ENCODE measurements around the gene RAB37.
A peak's percentile ranks its signal among the peaks of the same experiment; 100 is the strongest.

Gene RAB37

DNA sequence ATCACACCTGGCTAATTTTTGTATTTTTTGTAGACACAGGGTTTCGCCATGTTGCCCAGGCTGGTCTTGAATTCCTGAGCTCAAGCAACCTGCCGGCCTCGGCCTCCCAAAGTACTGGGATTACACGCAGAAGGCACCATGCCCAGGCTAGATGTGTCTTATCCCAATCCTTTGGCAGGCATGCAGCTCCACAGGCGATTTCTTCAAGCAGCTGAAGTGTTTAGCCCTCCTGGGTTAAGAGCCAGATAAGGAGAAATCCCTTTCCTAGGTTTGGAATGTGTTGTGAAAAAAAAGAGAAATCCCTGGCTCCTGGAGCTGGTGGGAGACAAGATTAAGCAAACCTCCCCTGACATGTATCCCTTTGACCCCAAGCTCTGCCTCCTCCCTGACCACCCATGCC lies 9.3 kb downstream of the RAB37 start:
- DNase-seq: no peak

DNA sequence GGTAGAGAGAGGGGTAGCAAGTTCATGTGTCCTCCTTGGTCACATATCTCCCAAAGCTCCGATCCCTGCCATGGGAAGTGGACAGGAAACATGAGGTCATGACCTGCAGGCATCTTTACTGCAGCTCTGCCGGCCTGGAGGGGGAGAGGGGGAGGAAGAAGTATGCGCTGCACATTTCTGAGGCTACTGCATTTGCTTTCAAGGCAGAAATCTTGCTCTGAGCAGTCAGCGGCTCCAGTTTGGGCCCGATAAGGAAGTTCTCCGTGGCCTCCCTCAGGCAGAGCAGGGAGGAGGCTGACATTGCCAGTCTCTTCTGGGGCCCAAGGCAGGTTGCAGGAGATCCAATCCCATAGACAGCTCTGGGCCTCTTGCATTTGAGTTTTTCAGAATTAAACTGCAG lies 9.9 kb downstream of the RAB37 start:
- DNase-seq: no peak

DNA sequence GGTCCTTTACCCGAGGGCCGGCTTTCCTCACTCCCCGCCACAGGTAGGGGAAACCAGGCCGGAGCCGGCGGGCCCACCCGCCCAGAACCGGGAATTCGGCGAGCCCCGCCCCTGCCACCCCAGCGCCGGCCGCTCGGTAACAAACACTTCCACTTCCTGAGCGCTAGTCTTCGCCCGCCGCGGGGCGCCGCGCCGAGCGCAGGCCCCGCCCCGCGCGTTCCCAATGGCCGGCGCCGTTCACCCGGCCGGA lies 11.1 kb downstream of the RAB37 start:
- peak; percentile 93 for DNase-seq

GRCh38 chr17:74748529-74749278 lies 11.6 kb downstream of the RAB37 start, which contains the start of gene NHERF1:
TSS of gene NHERF1 (plus strand) at chr17:74748628. CDS start at chr17:74748847, 219 bp downstream.
- no peak for DNase-seq

DNA sequence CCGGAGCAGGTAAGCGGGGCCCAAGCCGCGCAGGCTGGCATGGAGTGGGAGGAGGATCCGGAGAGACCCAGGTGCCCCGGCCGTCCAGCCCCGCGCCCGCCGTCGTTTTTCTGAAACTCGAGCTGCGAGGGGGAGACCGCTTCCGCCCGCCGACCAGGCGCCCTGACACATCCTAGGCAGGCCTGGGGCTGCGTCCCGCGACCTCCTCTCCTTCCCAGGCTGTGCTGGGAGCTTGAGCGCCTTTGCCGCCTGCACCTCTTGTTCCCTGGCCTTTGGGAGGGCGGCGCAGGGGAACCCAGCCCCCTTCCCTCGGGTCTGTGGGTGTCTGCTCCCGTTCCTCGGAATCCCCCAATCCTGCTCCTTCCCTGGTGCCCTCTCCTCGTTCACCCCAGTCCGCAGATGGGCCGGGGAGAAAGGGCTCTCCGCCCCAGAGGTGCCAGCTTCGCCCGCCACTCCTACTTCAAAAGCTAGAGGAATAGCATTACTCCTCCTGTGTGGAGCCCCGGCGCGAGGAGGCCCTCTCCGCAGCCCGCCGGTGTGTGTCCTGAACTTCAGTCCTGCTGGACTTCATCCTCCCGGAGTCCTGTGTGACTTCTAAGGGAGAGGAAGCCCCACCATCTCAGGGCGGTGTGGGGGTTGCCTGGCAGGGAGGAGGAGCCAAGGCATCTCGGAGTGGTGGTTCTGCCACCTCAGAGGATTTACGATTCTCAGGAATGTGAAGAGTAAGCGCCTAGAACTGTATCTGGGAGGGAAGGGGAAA lies 12.4 kb downstream of the RAB37 start:
- DNase-seq: no peak

GRCh38 chr17:74750039-74750326 lies 12.9 kb downstream of the RAB37 start:
- no peak for DNase-seq

DNA sequence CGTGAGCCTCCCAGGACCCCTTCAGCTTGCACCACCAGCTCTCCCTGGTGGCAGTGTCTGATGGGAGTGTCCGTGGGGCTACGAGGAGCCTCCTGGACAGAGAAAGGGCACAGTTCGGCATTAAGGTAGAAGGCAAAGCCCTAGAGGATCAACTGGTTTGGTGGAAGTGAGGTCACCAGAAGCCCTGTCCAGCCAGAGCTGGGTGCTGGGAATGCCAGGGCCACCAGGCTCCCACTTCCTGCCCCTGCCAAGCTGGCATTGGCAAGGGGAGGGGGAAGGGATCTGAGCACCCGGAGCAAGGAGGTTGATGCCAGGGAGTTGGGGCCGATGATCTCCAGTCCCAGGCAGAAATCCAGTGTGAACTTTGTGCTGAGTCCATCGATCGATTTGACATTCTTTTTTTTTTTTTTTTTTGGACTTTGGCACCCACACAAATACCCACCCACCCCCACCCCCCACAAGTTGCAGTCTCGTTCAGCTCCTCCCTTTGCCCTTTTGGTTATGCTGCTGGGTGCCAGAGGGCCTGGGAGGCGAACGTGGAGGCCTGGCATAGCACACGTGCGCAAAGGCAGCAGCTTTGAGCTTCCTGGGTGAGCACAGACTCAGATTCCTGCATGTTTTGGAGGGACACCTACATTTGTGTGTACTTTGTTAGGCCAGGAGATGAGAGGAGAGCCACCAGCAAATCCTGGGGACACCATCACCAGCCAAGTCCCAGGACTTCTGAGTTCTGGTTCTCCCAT lies 13.4 kb downstream of the RAB37 start:
- DNase-seq: no peak

DNA sequence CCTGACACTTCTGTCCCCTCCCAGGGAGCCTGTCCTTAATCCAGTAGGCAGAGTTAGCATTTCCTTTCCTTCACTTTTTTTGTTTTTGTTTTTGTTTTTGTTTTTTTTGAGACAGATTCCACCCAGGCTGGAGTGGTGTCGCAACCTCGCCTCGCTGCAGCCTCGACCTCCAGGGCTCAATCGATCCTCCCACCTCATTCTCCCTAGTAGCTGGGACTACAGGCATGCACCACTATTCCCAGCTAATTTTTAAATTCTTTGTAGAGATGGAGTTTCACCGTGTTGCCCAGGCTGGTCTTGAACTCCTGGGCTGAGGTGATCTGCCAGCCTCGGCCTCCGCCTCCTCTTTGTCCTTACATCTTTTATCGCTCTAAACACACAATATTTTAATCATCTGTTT lies 15.4 kb downstream of the RAB37 start:
- no peak for DNase-seq

- DNase-seq: no peak
Measured at GRCh38 chr17:74752822-74753401, 15.9 kb downstream of the RAB37 start.

- DNase-seq: no peak
Measured at GRCh38 chr17:74754832-74755231, 17.8 kb downstream of the RAB37 start.

DNA sequence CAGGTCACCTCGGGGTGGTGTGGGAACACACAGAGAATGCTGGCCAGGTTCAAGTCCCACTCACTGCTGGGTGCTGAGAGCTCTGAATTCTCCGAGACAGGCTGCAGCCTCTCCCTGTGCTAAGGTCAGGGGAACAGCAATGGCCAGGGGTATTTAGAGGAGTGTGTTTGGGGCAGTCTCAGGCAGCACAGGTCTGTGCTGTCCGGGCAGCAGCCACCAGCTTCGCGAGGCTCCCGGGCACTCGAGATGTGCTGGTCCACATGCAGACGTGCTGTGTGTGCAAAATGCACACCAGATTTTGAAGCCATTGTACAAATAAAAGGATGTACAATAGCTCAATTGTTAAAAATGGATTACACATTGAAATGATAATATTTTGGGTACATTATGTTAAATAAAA lies 18.5 kb downstream of the RAB37 start:
- no peak for DNase-seq

- no peak for DNase-seq
Measured at GRCh38 chr17:74756891-74757290, 19.8 kb downstream of the RAB37 start.

- no peak for DNase-seq
Measured at GRCh38 chr17:74757502-74757901, 20.4 kb downstream of the RAB37 start.

DNA sequence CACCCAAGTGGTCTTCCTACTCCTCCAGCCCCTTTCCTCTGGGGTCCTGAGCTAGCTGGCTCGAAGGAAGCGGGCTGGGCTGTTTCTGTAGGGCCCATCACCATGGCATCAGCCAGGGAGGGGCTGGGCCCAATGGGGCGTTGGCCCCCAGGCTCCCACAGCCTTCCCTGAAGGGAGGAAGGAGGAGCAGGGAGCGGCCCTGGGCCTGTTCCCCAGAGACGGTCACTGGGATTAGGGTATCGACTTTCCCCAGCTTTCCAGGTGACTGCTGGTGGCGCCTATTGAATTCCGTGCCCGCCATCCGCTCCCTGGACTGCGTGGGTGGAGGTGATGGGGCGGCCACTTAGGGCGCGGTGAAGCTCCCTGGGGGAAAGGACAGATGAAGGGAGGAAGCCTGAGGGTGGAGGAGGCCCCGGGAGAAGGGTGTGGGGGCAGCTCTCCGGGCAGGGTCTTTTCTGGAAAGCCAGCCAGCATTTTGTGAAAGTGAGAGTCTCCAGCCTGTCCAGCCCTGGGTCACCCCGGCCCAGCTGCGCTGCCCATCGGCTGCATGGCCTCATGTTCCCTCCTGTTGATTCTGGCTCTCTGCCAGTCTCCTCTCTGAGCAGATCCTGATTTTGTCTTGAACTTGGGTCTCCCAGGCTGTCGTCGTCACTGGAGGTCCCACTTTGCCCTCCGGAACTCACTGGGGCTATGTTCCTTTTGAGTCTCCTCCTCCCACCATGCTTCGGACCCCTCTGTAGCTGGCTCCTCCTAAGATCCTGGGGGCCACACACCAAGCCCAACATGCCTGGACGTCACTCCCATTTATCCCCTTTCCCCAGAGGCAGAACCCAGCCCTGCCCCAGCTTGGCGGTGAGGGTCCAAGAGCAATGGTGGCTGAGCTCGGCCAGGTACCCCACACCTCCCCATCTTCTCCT lies 21.1 kb downstream of the RAB37 start:
- no peak for DNase-seq

DNA sequence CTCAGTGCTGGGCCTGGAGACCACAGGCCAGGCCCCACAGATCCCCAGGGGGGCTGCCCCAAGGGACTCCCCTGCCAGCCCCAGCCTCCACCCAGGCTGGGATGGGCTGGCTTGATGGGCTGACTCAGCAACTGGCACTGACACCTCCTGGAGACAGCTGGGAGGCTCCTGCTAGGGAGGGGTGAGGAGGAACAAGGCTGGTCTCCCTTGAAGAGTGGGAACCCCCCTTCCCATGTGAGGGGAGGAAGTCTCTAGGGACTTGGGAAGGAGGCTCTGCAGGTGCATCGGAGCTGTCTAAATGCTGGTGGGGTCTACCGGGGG lies 21.8 kb downstream of the RAB37 start:
- DNase-seq: no peak

DNA sequence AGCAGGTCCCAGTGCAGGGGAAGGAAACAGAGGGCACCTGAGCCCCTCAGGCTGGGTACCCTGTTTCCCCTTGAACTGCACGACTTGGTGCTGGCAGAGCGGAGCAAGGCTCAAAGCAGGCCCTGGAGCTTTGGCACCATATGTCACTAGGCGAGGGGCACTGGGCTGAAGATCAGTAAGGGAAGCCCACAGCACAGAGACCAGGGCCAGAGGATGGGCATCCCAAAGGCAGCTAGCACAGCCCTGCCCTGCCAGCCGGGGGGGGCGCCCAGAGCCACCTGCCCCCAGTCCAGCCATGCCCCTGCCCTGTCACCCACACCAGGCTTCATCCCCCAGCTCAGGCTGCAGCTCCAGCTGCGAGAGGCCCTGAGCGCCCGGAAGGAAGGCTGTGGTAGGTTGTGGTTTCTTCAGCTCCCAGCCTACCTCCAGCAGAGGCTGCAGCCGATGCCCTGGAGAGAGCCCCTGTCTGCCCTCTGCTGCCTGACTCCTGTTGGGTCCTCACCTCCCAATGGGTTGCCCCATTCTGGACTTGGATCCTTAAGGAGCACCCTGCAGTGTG lies 22.3 kb downstream of the RAB37 start:
- no peak for DNase-seq

- DNase-seq: no peak
Measured at GRCh38 chr17:74759941-74760340, 22.9 kb downstream of the RAB37 start.

DNA sequence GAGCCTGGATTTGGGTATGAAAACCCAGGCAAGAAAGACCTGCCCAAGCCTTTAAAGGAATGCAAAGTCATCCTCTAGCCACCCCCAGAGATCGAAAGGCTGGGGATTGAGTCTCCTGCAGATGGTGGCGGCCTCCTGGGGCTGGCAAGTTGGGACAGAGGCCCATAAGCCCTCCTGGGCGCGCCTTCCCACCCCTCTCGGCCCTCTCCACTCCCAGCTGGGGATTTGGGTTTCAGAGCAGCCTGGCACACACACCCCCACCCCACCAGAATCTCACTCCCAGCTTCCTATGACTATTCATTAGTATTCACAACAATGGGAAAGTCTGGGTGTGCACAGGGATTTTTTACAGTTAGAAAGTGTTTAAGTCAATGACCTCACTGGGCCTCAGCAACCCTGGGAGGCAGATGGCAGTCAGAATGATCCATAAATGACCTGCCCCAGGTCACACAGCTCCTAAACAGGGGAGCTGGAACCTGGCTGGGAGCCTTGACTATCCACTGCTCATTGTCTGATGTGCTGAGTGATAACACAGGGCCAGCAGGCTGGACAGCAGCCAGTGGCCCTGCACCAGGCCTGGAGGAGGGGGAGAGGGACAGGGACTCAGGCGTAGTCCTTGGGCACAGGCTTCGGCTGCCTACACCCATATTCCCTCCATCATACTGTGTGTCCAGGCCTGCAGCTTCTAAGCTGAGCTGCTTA lies 23.5 kb downstream of the RAB37 start:
- no peak for DNase-seq

DNA sequence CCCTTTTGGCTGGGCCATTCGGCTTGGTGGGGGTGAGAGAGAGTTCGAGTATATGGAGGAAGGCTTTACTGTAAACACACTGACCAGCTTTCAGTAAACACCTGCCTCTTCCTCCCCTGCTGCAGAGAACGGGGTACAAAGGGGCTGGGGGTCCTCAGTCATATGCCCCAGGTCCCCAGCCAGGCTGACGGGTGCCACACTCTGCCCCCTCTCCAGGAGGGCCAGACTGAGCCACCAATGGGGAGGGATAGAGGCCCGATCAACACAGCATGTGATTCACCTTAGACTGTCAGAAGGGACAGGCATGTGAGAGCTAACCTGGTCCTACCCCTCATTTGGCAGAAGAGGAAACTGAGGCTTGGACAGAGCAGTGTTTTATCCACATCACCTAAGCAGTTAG lies 24.4 kb downstream of the RAB37 start:
- DNase-seq: no peak

GRCh38 chr17:74761931-74762330 lies 24.9 kb downstream of the RAB37 start:
- DNase-seq: no peak

GRCh38 chr17:74763565-74764387 lies 26.7 kb downstream of the RAB37 start:
- DNase-seq: no peak

Data from 8988T (cell line).